DOHH2 (cell line): ENCODE measurements around the gene AK9.

Experiments used
- H3F3A ChIP-seq: fragments of 200-600 bp; sonication (generic), shearing (Covaris generic); 2 replicates; pipeline ENCODE4 v1.6.0; 2016; ENCODE audit warnings: antibody characterized with exemption, mild to moderate bottlenecking; ENCODE audit not compliant: control insufficient read depth, insufficient read depth
- H3K27ac ChIP-seq: fragments of 200-600 bp; sonication (generic); 2 replicates; pipeline ENCODE4 v1.5.1; 2014; ENCODE audit warnings: low read depth, mild to moderate bottlenecking, low read length, moderate library complexity
- H3K27me3 ChIP-seq: fragments of 200-600 bp; sonication (generic); 2 replicates; pipeline ENCODE4 v1.6.1; 2014; ENCODE audit warnings: mild to moderate bottlenecking, low read length, mixed read lengths; ENCODE audit not compliant: control insufficient read depth
- H3K36me3 ChIP-seq: fragments of 200-600 bp; sonication (generic); 2 replicates; pipeline ENCODE4 v1.6.1; 2014; ENCODE audit warnings: mild to moderate bottlenecking, low read length, moderate library complexity, mixed read lengths; ENCODE audit not compliant: control insufficient read depth
- H3K4me1 ChIP-seq: fragments of 200-600 bp; sonication (generic); 2 replicates; pipeline ENCODE4 v1.6.1; 2014; ENCODE audit warnings: mild to moderate bottlenecking, low read length, mixed read lengths; ENCODE audit not compliant: control insufficient read depth
- H3K4me2 ChIP-seq: fragments of 200-600 bp; sonication (generic); 2 replicates; pipeline ENCODE4 v1.6.0; 2014; ENCODE audit warnings: mild to moderate bottlenecking, low read length, moderate library complexity
- H3K4me3 ChIP-seq: fragments of 200-600 bp; sonication (generic); 2 replicates; pipeline ENCODE4 v1.5.1; 2014; ENCODE audit warnings: mild to moderate bottlenecking, low read length, mixed read lengths
- H3K79me2 ChIP-seq: fragments of 200-600 bp; sonication (generic); 2 replicates; pipeline ENCODE4 v1.6.1; 2014; ENCODE audit warnings: mild to moderate bottlenecking, low read length, mixed read lengths; ENCODE audit not compliant: control insufficient read depth
- H3K9me2 ChIP-seq: fragments of 200-600 bp; sonication (generic); replicated peaks from 2 replicates; pipeline ENCODE4 v1.6.1; 2014; ENCODE audit warnings: mild to moderate bottlenecking, low read length, mixed read lengths; ENCODE audit not compliant: control insufficient read depth
- H3K9me3 ChIP-seq: fragments of 200-600 bp; sonication (generic); 2 replicates; pipeline ENCODE4 v1.6.1; 2014; ENCODE audit warnings: antibody characterized with exemption, low read length, mixed read lengths; ENCODE audit not compliant: control insufficient read depth, insufficient read depth
- H4K20me1 ChIP-seq: fragments of 200-600 bp; sonication (generic); 2 replicates; pipeline ENCODE4 v1.6.0; 2014; ENCODE audit warnings: low read depth, mild to moderate bottlenecking, antibody characterized with exemption, low read length, moderate library complexity; ENCODE audit not compliant: control insufficient read depth, insufficient read depth
- CTCF ChIP-seq: fragments of 200-600 bp; sonication (generic); IDR thresholded peaks from one replicate; pipeline ENCODE4 v1.5.1; 2014; ENCODE audit warnings: antibody characterized with exemption, mild to moderate bottlenecking, low read depth, low read length; ENCODE audit not compliant: poor library complexity, severe bottlenecking
- EZH2phosphoT487 ChIP-seq: fragments of 200-600 bp; sonication (generic); IDR thresholded peaks from 2 replicates; pipeline ENCODE4 v1.6.1; 2017; ENCODE audit warnings: borderline replicate concordance, mild to moderate bottlenecking, antibody characterized with exemption, low read length, moderate library complexity, mixed read lengths

AK9 gene

DNA sequence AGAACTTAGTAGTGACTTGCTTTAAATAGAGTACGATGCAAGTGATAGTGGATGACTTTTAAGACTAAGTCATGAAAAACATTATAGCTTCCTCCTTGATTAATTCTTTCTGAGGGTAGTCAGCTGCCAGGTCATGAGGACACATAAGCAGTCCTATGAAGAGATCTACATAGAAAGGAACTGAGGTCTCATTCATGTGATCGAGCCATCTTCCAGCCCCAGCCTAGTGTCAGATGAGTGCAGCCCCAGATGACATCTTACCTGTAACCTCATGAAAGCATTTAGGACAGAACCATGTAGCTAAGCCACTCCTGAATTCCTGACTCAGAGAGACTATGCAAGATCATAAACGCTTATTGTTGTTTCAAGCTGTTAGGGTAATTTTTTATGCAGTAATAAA is 67.7 kb downstream of the AK9 start:
- no peaks in the 10 kb centered on the region; the same call in 1 of the 2 replicates for H3K27me3 ChIP-seq
- H3K79me2 ChIP-seq: no peaks in the 10 kb centered on the region
- no peaks in the 10 kb centered on the region for H3F3A ChIP-seq
- no peaks in the 10 kb centered on the region for H3K9me2 ChIP-seq
- no peaks in the 10 kb centered on the region for H3K4me1 ChIP-seq
- no peaks in the 10 kb centered on the region for H3K36me3 ChIP-seq
- H3K4me3 ChIP-seq: no peak overlapping the region
- no peaks in the 10 kb centered on the region for H3K9me3 ChIP-seq
- no peaks in the 10 kb centered on the region for H4K20me1 ChIP-seq
- no peak overlapping the region for H3K27ac ChIP-seq
- TF ChIP-seq CTCF: no peak
- TF ChIP-seq EZH2phosphoT487: no peak
- H3K4me2 ChIP-seq: no peak overlapping the region

DNA sequence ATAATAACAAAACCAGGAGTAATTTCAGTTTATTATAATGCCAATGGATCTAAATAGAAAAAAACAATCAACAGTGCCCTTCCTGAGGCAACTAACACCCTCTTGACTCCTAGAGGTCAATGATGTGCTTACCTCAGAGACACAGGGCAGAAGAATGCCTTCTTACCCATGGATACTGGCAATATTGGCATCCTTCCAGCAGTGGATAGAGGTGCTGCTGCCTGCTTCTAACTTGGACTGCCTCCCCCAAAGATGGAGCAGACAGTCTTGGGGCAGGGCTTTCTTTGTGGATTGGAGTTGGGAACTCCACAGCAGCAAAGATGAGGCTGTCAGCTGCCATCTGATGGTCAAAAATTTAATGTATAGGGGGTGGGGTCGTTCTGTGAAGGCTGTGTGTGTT is 78.7 kb downstream of the AK9 start:
- Histone ChIP-seq H3K4me3 (no peak overlapping the region), H3K27ac (no peak overlapping the region), H3K36me3 (no peaks in the 10 kb centered on the region), H4K20me1 (no peaks in the 10 kb centered on the region), H3F3A (no peaks in the 10 kb centered on the region), H3K79me2 (no peaks in the 10 kb centered on the region), H3K9me2 (no peaks in the 10 kb centered on the region), H3K27me3 (no peaks in the 10 kb centered on the region), H3K4me2 (no peak overlapping the region), H3K9me3 (no peaks in the 10 kb centered on the region), H3K4me1 (no peaks in the 10 kb centered on the region)
- TF ChIP-seq CTCF (no peak), EZH2phosphoT487 (no peak)

- H3K4me3 ChIP-seq: no peak overlapping the region
- H3K79me2 ChIP-seq: no peaks in the 10 kb centered on the region
- H3K9me3 ChIP-seq: no peaks in the 10 kb centered on the region
- no peak overlapping the region for H3K4me2 ChIP-seq
- H3K9me2 ChIP-seq: no peaks in the 10 kb centered on the region
- no peaks in the 10 kb centered on the region for H3F3A ChIP-seq
- TF ChIP-seq CTCF (no peak), EZH2phosphoT487 (no peak)
- no peaks in the 10 kb centered on the region for H3K27me3 ChIP-seq
- H3K27ac ChIP-seq: no peak overlapping the region
- H3K4me1 ChIP-seq: no peaks in the 10 kb centered on the region
- no peaks in the 10 kb centered on the region for H3K36me3 ChIP-seq
- no peaks in the 10 kb centered on the region for H4K20me1 ChIP-seq
Measured at GRCh38 chr6:109611502-109611901, 79.5 kb downstream of the AK9 start.

- TF ChIP-seq EZH2phosphoT487: no peak
- TF ChIP-seq CTCF: no peak
- Histone ChIP-seq H4K20me1 (no peaks in the 10 kb centered on the region), H3F3A (no peaks in the 10 kb centered on the region), H3K36me3 (no peaks in the 10 kb centered on the region), H3K9me2 (no peaks in the 10 kb centered on the region), H3K27ac (no peak overlapping the region), H3K9me3 (no peaks in the 10 kb centered on the region), H3K4me1 (no peaks in the 10 kb centered on the region), H3K79me2 (no peaks in the 10 kb centered on the region), H3K27me3 (no peaks in the 10 kb centered on the region), H3K4me3 (no peak overlapping the region), H3K4me2 (no peak overlapping the region)
Measured at GRCh38 chr6:109610590-109610989, 80.4 kb downstream of the AK9 start.
